GM21360 (cell line): ENCODE measurements around the gene MEGF8.

Source experiments
- ATAC-seq: cut with Tn5 transposase; IDR thresholded peaks from one replicate; pipeline ENCODE4 v1.9.1; 2021; ENCODE audit warnings: mild to moderate bottlenecking, moderate library complexity; ENCODE audit not compliant: unreplicated experiment

Gene MEGF8

GRCh38 chr19:42352301-42353259 is 27.1 kb downstream of the MEGF8 start:
- no peak for ATAC-seq

DNA sequence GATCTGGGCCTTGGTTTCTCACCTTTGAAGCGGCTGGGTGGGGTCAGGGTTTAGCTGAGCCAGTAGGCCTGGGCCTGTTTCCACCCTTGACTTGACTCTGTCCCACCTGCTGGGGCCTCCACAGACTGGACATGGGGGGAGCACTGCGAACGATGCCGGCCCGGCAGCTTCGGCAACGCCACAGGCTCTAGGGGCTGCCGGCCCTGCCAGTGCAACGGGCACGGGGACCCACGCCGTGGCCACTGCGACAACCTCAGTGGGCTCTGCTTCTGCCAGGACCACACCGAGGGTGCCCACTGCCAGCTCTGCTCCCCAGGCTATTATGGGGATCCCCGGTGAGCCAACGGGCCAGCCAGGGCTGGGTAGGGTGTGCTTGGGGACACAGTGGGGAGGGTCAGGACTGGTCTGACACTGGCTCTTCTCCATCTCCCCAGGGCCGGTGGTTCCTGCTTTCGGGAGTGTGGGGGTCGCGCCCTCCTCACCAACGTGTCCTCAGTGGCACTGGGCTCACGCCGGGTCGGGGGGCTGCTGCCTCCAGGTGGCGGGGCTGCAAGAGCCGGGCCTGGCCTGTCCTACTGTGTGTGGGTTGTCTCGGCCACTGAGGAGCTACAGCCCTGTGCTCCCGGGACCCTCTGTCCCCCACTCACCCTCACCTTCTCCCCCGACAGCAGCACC is 28.0 kb downstream of the MEGF8 start:
- ATAC-seq, result no peak

- ATAC-seq, result no peak
These were observed 30.5 kb downstream of the MEGF8 start for GRCh38 chr19:42355896-42356295.

DNA sequence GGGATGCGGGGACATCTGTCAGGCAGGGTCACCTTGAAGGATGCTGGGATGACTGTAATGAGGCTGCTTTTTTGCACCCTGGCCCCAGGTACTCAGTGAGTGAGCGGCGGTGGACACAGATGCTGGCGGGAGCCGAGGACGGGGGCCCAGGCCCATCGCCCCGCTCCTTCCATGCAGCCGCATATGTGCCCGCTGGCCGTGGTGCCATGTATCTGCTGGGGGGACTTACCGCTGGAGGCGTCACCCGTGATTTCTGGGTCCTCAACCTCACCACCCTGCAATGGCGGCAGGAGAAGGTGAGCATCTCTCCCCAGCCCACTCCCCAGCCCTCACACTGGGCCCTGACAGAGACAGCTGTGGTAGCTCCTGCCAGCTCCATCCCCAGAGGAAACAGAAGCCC is 31.3 kb downstream of the MEGF8 start:
- no peak for ATAC-seq

DNA sequence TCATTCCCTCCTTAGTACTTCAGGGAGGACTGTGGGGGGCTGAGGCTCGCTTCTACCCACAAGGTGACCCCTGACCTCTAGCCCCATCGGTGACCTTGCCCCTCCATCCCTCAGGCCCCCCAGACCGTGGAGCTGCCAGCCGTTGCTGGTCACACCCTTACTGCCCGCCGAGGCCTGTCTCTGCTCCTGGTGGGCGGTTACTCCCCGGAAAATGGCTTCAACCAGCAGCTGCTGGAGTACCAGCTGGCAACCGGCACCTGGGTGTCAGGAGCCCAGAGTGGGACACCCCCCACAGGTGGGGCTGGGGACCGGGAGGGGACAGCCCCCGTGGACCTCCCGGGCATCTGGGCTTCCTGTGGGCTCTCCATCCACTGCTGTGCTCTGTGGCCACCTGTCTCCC is 31.9 kb downstream of the MEGF8 start:
- ATAC-seq, result no peak

DNA sequence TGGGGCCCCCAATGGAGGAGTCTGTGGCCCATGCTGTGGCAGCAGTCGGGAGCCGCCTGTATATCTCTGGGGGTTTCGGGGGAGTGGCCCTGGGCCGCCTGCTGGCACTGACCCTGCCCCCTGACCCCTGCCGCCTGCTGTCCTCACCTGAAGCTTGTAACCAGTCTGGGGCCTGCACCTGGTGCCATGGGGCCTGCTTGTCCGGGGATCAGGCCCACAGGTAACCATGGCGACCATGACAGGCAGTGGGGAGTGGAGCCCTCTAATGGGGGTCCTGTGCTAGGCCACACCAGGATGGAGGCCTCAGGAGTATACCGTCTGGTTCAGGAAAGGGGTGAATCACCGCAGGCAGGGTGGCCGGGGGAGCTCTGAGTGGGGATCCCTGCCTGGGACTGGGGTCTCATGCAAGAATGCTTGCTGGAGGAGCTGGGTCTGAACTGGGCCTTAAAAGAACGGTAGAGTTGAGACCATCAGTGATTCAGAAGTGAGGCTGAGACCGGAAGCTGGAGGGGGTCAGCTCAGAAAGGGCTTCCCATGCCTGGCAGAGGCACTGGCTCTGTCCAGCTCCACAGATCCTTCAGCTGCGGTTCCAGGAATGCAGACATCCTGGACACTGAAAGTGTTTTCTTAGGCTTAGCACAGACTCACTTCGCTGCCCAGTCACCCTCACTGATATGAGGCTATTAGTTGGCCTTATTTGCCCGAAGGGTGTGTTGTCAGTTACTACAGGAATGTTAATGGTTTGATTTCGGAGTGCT is 35.5 kb downstream of the MEGF8 start:
- no peak for ATAC-seq

GRCh38 chr19:42361545-42361910 is 36.1 kb downstream of the MEGF8 start:
- ATAC-seq, result no peak

GRCh38 chr19:42362342-42362741 is 36.9 kb downstream of the MEGF8 start:
- ATAC-seq, result no peak

DNA sequence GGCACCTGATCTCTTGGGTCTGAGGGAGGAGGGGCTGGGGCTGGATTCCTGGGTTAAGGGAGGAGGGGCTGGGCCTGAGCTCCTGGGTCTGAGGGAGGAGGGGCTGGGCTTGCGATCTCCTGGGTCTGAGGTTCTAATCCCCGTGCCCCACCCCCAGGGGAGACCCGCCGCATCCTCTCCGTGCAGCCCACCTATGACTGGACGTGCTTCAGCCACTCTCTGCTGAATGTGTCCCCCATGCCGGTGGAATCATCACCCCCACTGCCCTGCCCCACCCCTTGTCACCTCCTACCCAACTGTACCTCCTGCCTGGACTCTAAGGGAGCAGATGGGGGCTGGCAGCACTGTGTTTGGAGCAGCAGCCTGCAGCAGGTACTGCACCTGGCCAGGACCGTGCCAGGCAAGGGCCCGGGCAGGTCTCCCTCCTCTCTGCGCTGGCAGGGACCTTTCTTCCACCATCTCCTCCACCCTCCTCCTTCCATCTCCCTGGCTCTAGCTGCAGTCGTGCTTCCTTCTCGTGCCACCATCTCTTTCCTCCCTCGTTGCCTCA is 37.5 kb downstream of the MEGF8 start:
- no peak for ATAC-seq

DNA sequence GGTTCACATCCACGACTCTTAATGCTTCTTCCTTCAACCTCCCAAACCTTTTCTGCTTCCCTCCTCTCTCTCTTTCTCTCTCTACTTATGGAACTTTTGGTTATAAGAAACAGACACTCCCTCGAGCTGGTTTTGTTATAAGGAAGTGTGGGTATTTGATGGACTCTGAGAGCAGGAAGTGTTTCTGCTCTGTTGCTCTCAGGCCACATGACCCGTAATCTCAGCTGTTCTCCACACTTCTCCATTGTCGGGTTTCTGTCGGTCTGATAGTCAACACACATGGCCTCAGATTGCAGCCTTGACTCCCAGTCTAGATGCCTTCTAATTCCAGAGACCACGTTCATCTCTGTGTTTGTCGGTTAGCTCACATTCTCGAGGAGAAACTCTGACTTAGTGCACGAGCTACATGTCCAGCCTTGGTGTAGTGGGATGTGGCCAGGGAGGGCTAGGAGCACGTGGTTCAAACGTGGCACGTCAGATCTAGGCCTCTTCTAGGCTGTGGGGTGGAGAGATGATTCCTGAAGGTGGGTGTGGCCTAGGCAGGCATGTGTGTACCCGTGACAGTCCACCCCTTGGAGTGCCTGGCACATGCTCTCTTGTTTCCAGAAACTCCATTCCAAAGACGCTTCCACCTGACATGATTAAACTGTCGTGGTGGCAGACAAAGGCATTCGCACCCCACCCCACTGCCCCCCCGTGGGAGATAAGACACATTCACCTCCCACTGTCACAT is 38.3 kb downstream of the MEGF8 start:
- no peak for ATAC-seq

GRCh38 chr19:42366673-42367072 is 41.2 kb downstream of the MEGF8 start:
- ATAC-seq, result no peak

- no peak for ATAC-seq
These were observed 42.5 kb downstream of the MEGF8 start for GRCh38 chr19:42367929-42368328.

GRCh38 chr19:42368360-42368759 is 42.9 kb downstream of the MEGF8 start:
- ATAC-seq, result no peak

- no peak for ATAC-seq
These were observed 43.3 kb downstream of the MEGF8 start for GRCh38 chr19:42368765-42369164.

GRCh38 chr19:42369433-42370067 is 44.1 kb downstream of the MEGF8 start:
- ATAC-seq, result no peak

GRCh38 chr19:42370068-42370520 is 44.7 kb downstream of the MEGF8 start:
- ATAC-seq, result no peak

DNA sequence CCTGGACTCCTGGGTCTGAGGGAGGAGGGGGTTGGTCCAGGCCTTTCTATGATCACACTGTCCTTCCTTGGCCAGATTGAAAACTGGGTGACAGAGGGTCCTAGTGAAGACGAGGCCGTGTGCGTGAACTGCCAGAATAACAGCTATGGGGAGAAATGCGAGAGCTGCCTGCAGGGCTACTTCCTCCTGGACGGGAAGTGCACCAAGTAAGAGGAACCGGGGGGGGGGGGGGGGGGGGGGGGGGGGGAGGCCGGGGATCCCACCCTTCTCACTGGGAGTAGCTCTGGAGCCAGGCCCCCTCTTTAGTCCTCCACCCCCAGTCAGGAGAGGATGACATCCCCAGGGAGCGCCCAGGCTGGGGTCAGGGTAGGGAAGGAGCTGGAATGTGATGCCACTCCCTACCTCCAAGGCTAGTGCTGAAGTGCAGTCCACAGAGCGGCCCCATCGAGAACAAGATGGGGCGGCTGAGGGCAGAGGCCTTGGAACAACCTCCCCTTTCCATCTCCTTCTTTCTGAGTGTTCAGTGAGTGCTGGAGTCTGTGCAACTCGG is 45.3 kb downstream of the MEGF8 start:
- ATAC-seq, result no peak

GRCh38 chr19:42374826-42375376 is 49.5 kb downstream of the MEGF8 start:
- ATAC-seq, result no peak

DNA sequence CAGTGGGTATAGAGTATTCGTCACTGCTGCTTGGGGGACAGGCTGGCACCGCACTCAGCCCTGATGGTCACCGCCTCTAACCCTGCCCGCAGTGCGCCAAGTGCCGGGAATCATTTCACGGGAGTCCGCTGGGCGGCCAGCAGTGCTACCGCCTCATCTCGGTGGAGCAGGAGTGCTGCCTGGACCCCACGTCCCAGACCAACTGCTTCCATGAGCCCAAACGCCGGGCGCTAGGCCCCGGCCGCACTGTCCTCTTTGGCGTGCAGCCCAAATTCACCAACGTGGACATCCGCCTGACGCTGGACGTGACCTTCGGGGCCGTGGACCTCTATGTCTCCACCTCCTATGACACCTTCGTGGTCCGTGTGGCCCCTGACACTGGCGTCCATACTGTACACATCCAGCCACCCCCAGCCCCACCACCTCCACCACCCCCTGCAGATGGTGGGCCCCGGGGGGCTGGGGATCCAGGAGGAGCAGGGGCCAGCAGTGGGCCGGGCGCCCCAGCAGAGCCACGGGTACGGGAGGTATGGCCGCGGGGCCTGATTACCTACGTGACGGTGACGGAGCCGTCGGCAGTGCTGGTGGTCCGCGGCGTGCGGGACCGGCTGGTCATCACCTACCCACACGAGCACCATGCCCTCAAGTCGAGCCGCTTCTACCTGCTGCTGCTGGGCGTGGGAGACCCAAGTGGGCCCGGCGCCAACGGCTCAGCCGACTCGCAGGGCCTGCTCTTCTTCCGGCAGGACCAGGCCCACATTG is 50.2 kb downstream of the MEGF8 start:
- no peak for ATAC-seq
